Activated T-helper 17 cell treated with anti-CD3 and anti-CD28 coated beads, Interleukin-2, amount 50 U/mL, for 72 hours (primary cell): ENCODE results near the gene GKAP1. TPM values are rescaled to one million over a fixed set of nuclear protein-coding genes. Genes with fewer than 3 reads are reported as not detected.
"Not testable (repeated sequence)": the region's sequence is repeated elsewhere in the genome, so short reads cannot be mapped to it uniquely, and the experiment has no call there.

Experiments used
- ATAC-seq: fragments of 150-1000 bp; cut with Tn5 transposase; replicated peaks from 2 replicates; pipeline ENCODE4 v1.10.0; 2021; ENCODE audit warnings: mild to moderate bottlenecking, moderate library complexity
- H3K27ac Mint-ChIP-seq: one replicate; pipeline ENCODE4 v1.8.0; 2022; ENCODE audit warnings: mixed read lengths
- H3K27me3 Mint-ChIP-seq: one replicate; pipeline ENCODE4 v1.8.0; 2022; ENCODE audit warnings: mixed read lengths
- H3K36me3 Mint-ChIP-seq: one replicate; pipeline ENCODE4 v1.8.0; 2022; ENCODE audit warnings: low read depth, mild to moderate bottlenecking, mixed read lengths
- H3K4me1 Mint-ChIP-seq: one replicate; pipeline ENCODE4 v1.8.0; 2022; ENCODE audit warnings: mixed read lengths
- H3K4me3 Mint-ChIP-seq: one replicate; pipeline ENCODE4 v1.8.0; 2022; ENCODE audit warnings: mild to moderate bottlenecking, mixed read lengths
- H3K9me3 Mint-ChIP-seq: one replicate; pipeline ENCODE4 v1.8.0; 2022; ENCODE audit warnings: mixed read lengths
- total RNA-seq, 2 donors: library from RNA; stranded (reverse); gene quantifications; one replicate each; pipeline ENCODE4 v1.2.3, GENCODE V29; 2022

GKAP1 gene
- total RNA-seq, 2 donors from 2014 or later = 3.3 to 5.6 TPM

- H3K4me1 Mint-ChIP-seq = peaks cover 24% of the 10 kb centered on the region
- ATAC-seq = peak; percentile 47
- H3K27me3 Mint-ChIP-seq = no peaks in the 10 kb centered on the region
Observed at GRCh38 chr9:83708515-83709158, 108.9 kb downstream of the GKAP1 start.

GRCh38 chr9:83707768-83708514, 109.6 kb downstream of the GKAP1 start, which contains the start of gene UBQLN1:
Gene UBQLN1, minus strand, starts transcription at chr9:83707958. Its CDS starts 279 bp downstream, at chr9:83707679.
- ATAC-seq = peak; percentile 79
- peak within 1 kb of the TSS; percentile 90 for H3K4me3 Mint-ChIP-seq
- H3K4me1 Mint-ChIP-seq = peaks cover 27% of the 10 kb centered on the region
- no peaks in the 10 kb centered on the region for H3K9me3 Mint-ChIP-seq
- H3K27ac Mint-ChIP-seq = peak within 1 kb of the TSS; percentile 94
- H3K27me3 Mint-ChIP-seq = no peaks in the 10 kb centered on the region
- H3K36me3 Mint-ChIP-seq = peaks cover 41% of the 10 kb centered on the region

More at GRCh38 chr9:83708515-83709158, 108.9 kb downstream of the GKAP1 start:
- H3K27ac Mint-ChIP-seq = peak overlapping the region; percentile 94
- peaks cover 38% of the 10 kb centered on the region for H3K36me3 Mint-ChIP-seq
- H3K4me3 Mint-ChIP-seq = peak overlapping the region; percentile 90
- H3K9me3 Mint-ChIP-seq = no peaks in the 10 kb centered on the region

GRCh38 chr9:83707518-83707767, 110.1 kb downstream of the GKAP1 start:
- peak; percentile 78 for ATAC-seq
- Mint-ChIP-seq H3K27me3 (no peaks in the 10 kb centered on the region), H3K4me3 (peak overlapping the region; percentile 90), H3K4me1 (peaks cover 29% of the 10 kb centered on the region), H3K36me3 (peaks cover 44% of the 10 kb centered on the region), H3K27ac (peak overlapping the region; percentile 94), H3K9me3 (no peaks in the 10 kb centered on the region)

GRCh38 chr9:83706676-83707517, 110.7 kb downstream of the GKAP1 start:
- Mint-ChIP-seq H3K36me3 (peaks cover 45% of the 10 kb centered on the region), H3K4me1 (peaks cover 31% of the 10 kb centered on the region), H3K9me3 (no peaks in the 10 kb centered on the region), H3K27me3 (no peaks in the 10 kb centered on the region), H3K4me3 (peak overlapping the region; percentile 90), H3K27ac (peak overlapping the region; percentile 94)
- peak; percentile 29 for ATAC-seq

- ATAC-seq = peak; percentile 22
- peak overlapping the region; percentile 94 for H3K27ac Mint-ChIP-seq
- not testable (repeated sequence) for H3K9me3 Mint-ChIP-seq, H3K27me3 Mint-ChIP-seq
- peaks cover 43% of the 10 kb centered on the region for H3K4me1 Mint-ChIP-seq
- H3K36me3 Mint-ChIP-seq = peaks cover 53% of the 10 kb centered on the region
- peak overlapping the region; percentile 90 for H3K4me3 Mint-ChIP-seq
Observed at GRCh38 chr9:83705219-83705651, 112.3 kb downstream of the GKAP1 start.

GRCh38 chr9:83701769-83702168, 115.8 kb downstream of the GKAP1 start:
- Mint-ChIP-seq H3K9me3 (no peaks in the 10 kb centered on the region), H3K4me3 (peak overlapping the region; percentile 42), H3K27ac (no peak overlapping the region), H3K36me3 (peaks cover 53% of the 10 kb centered on the region), H3K4me1 (peaks cover 55% of the 10 kb centered on the region), H3K27me3 (no peaks in the 10 kb centered on the region)
- no peak for ATAC-seq

GRCh38 chr9:83701286-83701685, 116.3 kb downstream of the GKAP1 start:
- peaks cover 49% of the 10 kb centered on the region for H3K36me3 Mint-ChIP-seq
- H3K4me3 Mint-ChIP-seq = peak overlapping the region; percentile 42
- no peak for ATAC-seq

GRCh38 chr9:83699615-83700014, 118.0 kb downstream of the GKAP1 start:
- no peaks in the 10 kb centered on the region for H3K27me3 Mint-ChIP-seq
- H3K36me3 Mint-ChIP-seq = peaks cover 32% of the 10 kb centered on the region
- H3K4me1 Mint-ChIP-seq = peaks cover 42% of the 10 kb centered on the region
- H3K9me3 Mint-ChIP-seq = no peaks in the 10 kb centered on the region
- peak overlapping the region; percentile 39 for H3K4me3 Mint-ChIP-seq
- peak overlapping the region; percentile 56 for H3K27ac Mint-ChIP-seq
- ATAC-seq = no peak

More at GRCh38 chr9:83701286-83701685, 116.3 kb downstream of the GKAP1 start:
- Mint-ChIP-seq H3K27me3 (no peaks in the 10 kb centered on the region), H3K4me1 (peaks cover 51% of the 10 kb centered on the region), H3K9me3 (no peaks in the 10 kb centered on the region), H3K27ac (no peak overlapping the region)

GRCh38 chr9:83698976-83699585, 118.5 kb downstream of the GKAP1 start:
- Mint-ChIP-seq H3K4me3 (peak overlapping the region; percentile 39), H3K27ac (peak overlapping the region; percentile 56), H3K4me1 (peaks cover 47% of the 10 kb centered on the region), H3K27me3 (no peaks in the 10 kb centered on the region), H3K36me3 (peaks cover 30% of the 10 kb centered on the region), H3K9me3 (no peaks in the 10 kb centered on the region)
- ATAC-seq = peak; percentile 84

- Mint-ChIP-seq H3K9me3 (no peaks in the 10 kb centered on the region), H3K27ac (peak overlapping the region; percentile 3), H3K4me3 (no peak overlapping the region), H3K4me1 (peaks cover 54% of the 10 kb centered on the region), H3K27me3 (no peaks in the 10 kb centered on the region), H3K36me3 (peaks cover 17% of the 10 kb centered on the region)
- no peak for ATAC-seq
Observed at GRCh38 chr9:83691492-83691891, 126.1 kb downstream of the GKAP1 start.

Other genes starting within 250 kb of the GKAP1 start
- 1 to 10 TPM; 2.9 to 3.5 TPM for gene IDNK, start 194.6 kb downstream of the GKAP1 start, total RNA-seq
- gene UBQLN1, start 109.8 kb downstream of the GKAP1 start, total RNA-seq = 10 to 100 TPM; 69.5 to 94.4 TPM
- 1 to 10 TPM; 2.6 to 3.1 TPM for gene KIF27, start 103.7 kb upstream of the GKAP1 start, total RNA-seq
- gene HNRNPK, start 162.4 kb upstream of the GKAP1 start, total RNA-seq = 100 to 1,000 TPM; 542 to 767 TPM
- gene RMI1, start 163.0 kb upstream of the GKAP1 start, total RNA-seq = 10 to 100 TPM; 17.6 to 25.1 TPM